ENCODE results near the gene MIPEP.

DNA sequence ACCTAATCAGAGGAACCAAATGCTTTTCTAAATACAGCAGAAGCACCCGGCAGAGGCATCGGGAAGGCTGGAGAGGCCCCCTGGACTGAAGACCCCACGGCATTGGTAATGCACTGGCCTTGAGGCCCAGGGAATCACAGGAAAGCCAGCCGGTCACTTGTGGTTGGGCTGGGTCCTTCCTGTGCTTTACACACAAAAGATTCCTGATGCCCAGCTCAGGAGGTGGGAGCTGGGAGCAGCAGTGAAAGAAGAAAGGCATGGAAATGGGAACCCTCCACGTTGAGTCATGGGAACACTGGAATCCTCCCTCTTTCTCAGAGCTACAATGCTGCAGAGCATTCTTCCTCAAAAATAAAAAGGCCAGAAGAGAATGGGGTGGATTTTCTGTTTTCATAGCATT, 192.6 kb downstream of the MIPEP start:
- TF ChIP-seq, protein P1, sequence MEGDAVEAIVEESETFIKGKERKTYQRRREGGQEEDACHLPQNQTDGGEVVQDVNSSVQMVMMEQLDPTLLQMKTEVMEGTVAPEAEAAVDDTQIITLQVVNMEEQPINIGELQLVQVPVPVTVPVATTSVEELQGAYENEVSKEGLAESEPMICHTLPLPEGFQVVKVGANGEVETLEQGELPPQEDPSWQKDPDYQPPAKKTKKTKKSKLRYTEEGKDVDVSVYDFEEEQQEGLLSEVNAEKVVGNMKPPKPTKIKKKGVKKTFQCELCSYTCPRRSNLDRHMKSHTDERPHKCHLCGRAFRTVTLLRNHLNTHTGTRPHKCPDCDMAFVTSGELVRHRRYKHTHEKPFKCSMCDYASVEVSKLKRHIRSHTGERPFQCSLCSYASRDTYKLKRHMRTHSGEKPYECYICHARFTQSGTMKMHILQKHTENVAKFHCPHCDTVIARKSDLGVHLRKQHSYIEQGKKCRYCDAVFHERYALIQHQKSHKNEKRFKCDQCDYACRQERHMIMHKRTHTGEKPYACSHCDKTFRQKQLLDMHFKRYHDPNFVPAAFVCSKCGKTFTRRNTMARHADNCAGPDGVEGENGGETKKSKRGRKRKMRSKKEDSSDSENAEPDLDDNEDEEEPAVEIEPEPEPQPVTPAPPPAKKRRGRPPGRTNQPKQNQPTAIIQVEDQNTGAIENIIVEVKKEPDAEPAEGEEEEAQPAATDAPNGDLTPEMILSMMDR (IDR thresholded peaks at IDR 0.05), result no peak
- no peak for TF ChIP-seq POLR2A (IDR thresholded peaks at IDR 0.05)
